Gastrocnemius medialis (tissue), 4 donors: ENCODE results near the gene TPM2. TPM values are rescaled to one million over a fixed set of nuclear protein-coding genes. Genes with fewer than 3 reads are reported as not detected.

Experiments
- ATAC-seq, 2 donors: fragments of 150-250 bp; one replicate each; pipeline ENCODE4 v1.9.1; 2016
- DNase-seq, 2 donors: peaks; one replicate each; pipeline ENCODE4 v3.0.0-alpha.2; 2019
- H3K27ac ChIP-seq, 4 donors: fragments of 200-600 bp; sonication (generic); 1 replicate in 1 of 4; 2 replicates in 3 of 4; pipeline ENCODE4 v1.5.1; 2016 to 2018; ENCODE audit warnings: mild to moderate bottlenecking in 2 of 4, moderate library complexity in 1 of 4
- H3K27me3 ChIP-seq, 3 donors: fragments of 200-600 bp; sonication (generic) in 2 of 3; 1 replicate in 1 of 3; 2 replicates in 2 of 3; pipeline versions ENCODE4 v1.5.1 to v1.6.0; 2016 to 2019; ENCODE audit warnings: mild to moderate bottlenecking in 1 of 3, moderate library complexity in 1 of 3
- H3K36me3 ChIP-seq, 2 donors: fragments of 200-600 bp; sonication (generic) in 1 of 2; one replicate each; pipeline ENCODE4 v1.5.1; 2017 to 2018
- H3K4me1 ChIP-seq, 2 donors: fragments of 200-600 bp; sonication (generic) in 1 of 2; one replicate each; pipeline ENCODE4 v1.5.1; 2016 to 2017; ENCODE audit warnings: mild to moderate bottlenecking in 2 of 2
- H3K4me3 ChIP-seq, 4 donors: fragments of 200-600 bp; sonication (generic) in 3 of 4; 1 replicate in 1 of 4; 2 replicates in 3 of 4; pipeline ENCODE4 v1.5.1; 2016 to 2019; ENCODE audit warnings: mild to moderate bottlenecking in 2 of 4
- H3K9me3 ChIP-seq, 3 donors: fragments of 200-600 bp; sonication (generic) in 2 of 3; 1 replicate in 1 of 3; 2 replicates in 2 of 3; pipeline ENCODE4 v1.5.1; 2016 to 2019
- POLR2A ChIP-seq, 2 donors: fragments of 450-650 bp; IDR thresholded peaks; one replicate each; pipeline ENCODE4 v1.6.1; 2017; ENCODE audit warnings: antibody characterized with exemption in 2 of 2, mild to moderate bottlenecking in 2 of 2, moderate library complexity in 2 of 2
- in situ Hi-C, 4 donors: fragments of 200-750 bp; cut with MboI; loops; one replicate each; pipeline versions ENCODE4 v1.15.0 to v1.8.0; 2017; ENCODE audit warnings: low sequenced_read_pairs in 4 of 4
- intact Hi-C: fragments of 100-400 bp; cut with DNase I; formaldehyde crosslinking; loops from one replicate; pipeline ENCODE4 v1.15.1; 2023; ENCODE audit warnings: low total_unique reads
- total RNA-seq, 4 donors: library from RNA; depleted of rRNA; stranded (reverse); fragments of >200 nt; gene quantifications; one replicate each; pipeline versions ENCODE4 v1.1.0 to v1.2.3, GENCODE V29; 2016
- TF ChIP-seq, protein P1 (sequence below), 5 experiments: fragments of 450-650 bp in 3 of 5; fragments of 200-600 bp in 2 of 5; sonication (generic) in 2 of 5; IDR thresholded peaks in 4 of 5; conservative IDR thresholded peaks in 1 of 5; 1 replicate in 4 of 5; 2 replicates in 1 of 5; pipeline ENCODE4 v1.5.1; 2016 to 2019; ENCODE audit warnings: antibody characterized with exemption in 5 of 5, mild to moderate bottlenecking in 3 of 5, moderate library complexity in 3 of 5

The TPM2 gene
- total RNA-seq, 4 donors from 2014 or later: 6,121 to 7,913 (median 7,020) TPM

DNA sequence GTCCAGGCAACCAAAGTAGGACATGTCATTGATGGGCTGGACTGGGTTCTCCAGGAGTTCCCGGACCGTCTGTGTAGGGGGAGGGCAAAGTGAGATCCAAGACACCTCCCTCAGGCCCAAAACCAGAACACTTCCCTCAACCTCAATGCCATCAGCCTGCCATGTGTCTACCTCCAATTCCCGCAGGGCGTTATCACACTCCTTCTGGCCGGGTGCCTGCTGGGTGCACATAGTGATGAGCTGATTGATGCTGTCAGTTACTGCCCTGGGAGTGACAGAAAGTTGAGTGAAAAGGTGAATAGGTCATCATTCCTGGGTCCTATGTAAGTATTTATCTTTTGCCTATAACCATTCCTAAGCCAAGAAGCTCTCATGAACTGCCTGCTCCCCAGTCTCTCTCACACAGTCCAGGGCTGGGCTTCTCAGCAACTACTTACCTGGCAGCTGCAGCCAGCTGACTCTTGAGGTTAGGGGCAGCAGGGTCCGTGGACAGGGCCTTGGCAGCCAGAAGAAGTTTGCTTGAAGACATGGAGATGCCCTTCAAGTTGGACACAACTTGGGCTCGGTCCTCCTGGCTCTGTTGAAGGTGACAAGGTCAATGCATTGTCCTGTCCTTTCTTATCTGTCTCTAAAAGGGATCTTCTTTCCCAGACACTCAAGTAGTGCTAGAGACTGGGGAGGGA, 21.2 kb upstream of the TPM2 start:
- Histone ChIP-seq H3K27me3 (no peaks in the 10 kb centered on the region), H3K27ac (no peak overlapping the region), H3K4me3 (no peak overlapping the region), H3K36me3 (peaks cover 11 to 95% of the 10 kb centered on the region in 2 donors), H3K4me1 (no peaks in the 10 kb centered on the region), H3K9me3 (no peaks in the 10 kb centered on the region)
- in situ Hi-C loops (no loop called here), intact Hi-C loops (no loop called here)
- DNase-seq: no peak
- no peak for ATAC-seq
- TF ChIP-seq, protein P1, sequence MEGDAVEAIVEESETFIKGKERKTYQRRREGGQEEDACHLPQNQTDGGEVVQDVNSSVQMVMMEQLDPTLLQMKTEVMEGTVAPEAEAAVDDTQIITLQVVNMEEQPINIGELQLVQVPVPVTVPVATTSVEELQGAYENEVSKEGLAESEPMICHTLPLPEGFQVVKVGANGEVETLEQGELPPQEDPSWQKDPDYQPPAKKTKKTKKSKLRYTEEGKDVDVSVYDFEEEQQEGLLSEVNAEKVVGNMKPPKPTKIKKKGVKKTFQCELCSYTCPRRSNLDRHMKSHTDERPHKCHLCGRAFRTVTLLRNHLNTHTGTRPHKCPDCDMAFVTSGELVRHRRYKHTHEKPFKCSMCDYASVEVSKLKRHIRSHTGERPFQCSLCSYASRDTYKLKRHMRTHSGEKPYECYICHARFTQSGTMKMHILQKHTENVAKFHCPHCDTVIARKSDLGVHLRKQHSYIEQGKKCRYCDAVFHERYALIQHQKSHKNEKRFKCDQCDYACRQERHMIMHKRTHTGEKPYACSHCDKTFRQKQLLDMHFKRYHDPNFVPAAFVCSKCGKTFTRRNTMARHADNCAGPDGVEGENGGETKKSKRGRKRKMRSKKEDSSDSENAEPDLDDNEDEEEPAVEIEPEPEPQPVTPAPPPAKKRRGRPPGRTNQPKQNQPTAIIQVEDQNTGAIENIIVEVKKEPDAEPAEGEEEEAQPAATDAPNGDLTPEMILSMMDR (IDR thresholded peaks at IDR 0.05 in 4 of 5, conservative IDR thresholded peaks at IDR 0.05 in 1 of 5): no peak
- no peak for TF ChIP-seq POLR2A (IDR thresholded peaks at IDR 0.05)

DNA sequence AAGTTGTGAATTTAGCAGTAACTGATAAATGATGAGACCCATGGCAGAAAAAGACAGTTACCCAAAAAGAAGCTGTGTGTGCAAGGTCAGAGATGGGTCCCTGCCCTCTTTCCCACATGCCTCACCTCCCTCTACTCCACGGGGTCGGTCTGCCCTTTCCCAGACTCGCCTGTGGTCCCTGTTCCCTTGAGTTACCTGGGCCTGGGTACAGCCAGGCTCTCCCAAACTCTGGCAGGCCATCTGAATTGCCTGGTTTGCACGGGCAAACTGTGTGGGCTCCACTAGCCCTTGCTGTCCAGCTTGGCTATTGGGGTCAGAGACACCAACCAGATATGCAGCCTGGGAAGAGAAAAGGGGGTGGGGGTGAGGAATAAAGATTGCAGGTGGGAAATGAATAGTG, 18.4 kb upstream of the TPM2 start:
- DNase-seq (no peak), ATAC-seq (no peak)
- H3K4me1 ChIP-seq: no peaks in the 10 kb centered on the region
- H3K4me3 ChIP-seq: no peak overlapping the region
- in situ Hi-C loops: no loop called here
- intact Hi-C loops: no loop called here
- H3K27ac ChIP-seq: no peak overlapping the region
- no peaks in the 10 kb centered on the region for H3K27me3 ChIP-seq
- TF ChIP-seq, protein P1 (IDR thresholded peaks at IDR 0.05 in 4 of 5, conservative IDR thresholded peaks at IDR 0.05 in 1 of 5): no peak
- TF ChIP-seq POLR2A (IDR thresholded peaks at IDR 0.05): no peak
- peaks cover 11 to 95% of the 10 kb centered on the region in 2 donors for H3K36me3 ChIP-seq
- no peaks in the 10 kb centered on the region for H3K9me3 ChIP-seq

DNA sequence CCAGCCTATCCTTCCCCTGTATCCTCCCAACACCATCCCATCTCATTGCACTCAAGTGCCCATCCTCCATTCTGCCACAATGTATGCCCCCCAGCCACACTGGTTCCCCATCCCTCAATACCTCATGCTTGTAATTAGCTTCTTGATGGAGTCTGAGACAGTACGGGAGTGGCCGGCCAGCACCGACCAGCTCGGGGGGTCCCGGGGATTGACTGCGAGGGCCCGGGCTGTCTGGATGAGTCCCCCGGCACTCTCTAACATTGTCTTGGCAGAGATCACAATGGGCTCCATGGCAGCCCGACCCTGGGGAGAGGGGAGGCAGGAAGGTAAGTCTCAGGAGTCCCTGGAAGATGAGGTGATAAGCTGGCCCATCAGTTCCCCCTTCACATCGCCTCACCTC, 17.2 kb upstream of the TPM2 start:
- no peak overlapping the region for H3K4me3 ChIP-seq
- DNase-seq (no peak), ATAC-seq (no peak)
- in situ Hi-C loops: no loop called here
- H3K4me1 ChIP-seq: no peaks in the 10 kb centered on the region
- H3K9me3 ChIP-seq: no peaks in the 10 kb centered on the region
- TF ChIP-seq, protein P1 (IDR thresholded peaks at IDR 0.05 in 4 of 5, conservative IDR thresholded peaks at IDR 0.05 in 1 of 5): no peak
- no peak for TF ChIP-seq POLR2A (IDR thresholded peaks at IDR 0.05)
- intact Hi-C loops: no loop called here
- peaks cover 11 to 95% of the 10 kb centered on the region in 2 donors for H3K36me3 ChIP-seq
- no peaks in the 10 kb centered on the region for H3K27me3 ChIP-seq
- H3K27ac ChIP-seq: no peak overlapping the region

GRCh38 chr9:35705836-35706430, 16.2 kb upstream of the TPM2 start:
- no peak for TF ChIP-seq POLR2A (IDR thresholded peaks at IDR 0.05)
- TF ChIP-seq, protein P1 (IDR thresholded peaks at IDR 0.05 in 4 of 5, conservative IDR thresholded peaks at IDR 0.05 in 1 of 5): no peak
- Histone ChIP-seq H3K27me3 (no peaks in the 10 kb centered on the region), H3K4me1 (no peaks in the 10 kb centered on the region), H3K4me3 (no peak overlapping the region), H3K9me3 (no peaks in the 10 kb centered on the region), H3K27ac (no peak overlapping the region), H3K36me3 (peaks cover 11 to 95% of the 10 kb centered on the region in 2 donors)
- intact Hi-C loops: no loop called here
- ATAC-seq (no peak), DNase-seq (no peak)
- in situ Hi-C loops: no loop called here
